Measurements from ENCODE around the gene CDYL. TPM values are rescaled to one million over a fixed set of nuclear protein-coding genes. Genes with fewer than 3 reads are reported as not detected.

Gene CDYL
- total RNA-seq, 4 donors from 2014 or later, result 42.2 to 70.6 (median 49.0) TPM

GRCh38 chr6:4890627-4891026, 114.4 kb downstream of the CDYL start:
- TF ChIP-seq EP300 (IDR thresholded peaks at IDR 0.05) (no peak), CTCF (IDR thresholded peaks at IDR 0.05) (no peak), POLR2A (IDR thresholded peaks at IDR 0.05) (no peak), POLR2AphosphoS5 (IDR thresholded peaks at IDR 0.05) (no peak)
- no peak for DNase-seq (ENCODE audit: low spot score in 2 of 2)
- no peak overlapping the region for H3K4me3 ChIP-seq
- H3K36me3 ChIP-seq, result peaks cover 30% of the 10 kb centered on the region
- peaks cover 6% of the 10 kb centered on the region for H3K4me1 ChIP-seq
- no peaks in the 10 kb centered on the region for H3K9me3 ChIP-seq
- 95% methylated on average over 11 of the region's 11 CpGs for WGBS
- H3K27me3 ChIP-seq, result no peaks in the 10 kb centered on the region
- H3K27ac ChIP-seq, result no peak overlapping the region

DNA sequence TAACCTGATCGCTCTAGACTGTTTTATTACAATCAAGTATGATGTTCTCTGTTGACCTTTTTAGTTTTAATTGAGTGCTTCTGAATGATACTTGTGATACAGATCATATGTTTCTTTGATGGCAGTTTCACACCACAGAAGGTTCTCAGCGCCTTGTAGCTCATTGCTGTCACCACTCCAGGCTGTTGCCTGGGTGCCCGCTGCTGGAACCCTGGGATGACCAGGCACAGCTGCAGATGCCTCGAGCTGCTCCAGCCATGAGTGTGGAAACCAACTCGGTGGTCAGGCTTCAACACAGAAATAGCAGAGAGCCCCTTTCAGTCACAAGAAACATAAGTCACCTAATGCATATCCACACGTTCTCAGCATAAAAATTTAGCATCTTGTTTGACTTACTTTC, 114.9 kb downstream of the CDYL start:
- Histone ChIP-seq H3K4me1 (peaks cover 6% of the 10 kb centered on the region), H3K4me3 (no peak overlapping the region), H3K27ac (no peak overlapping the region), H3K27me3 (no peaks in the 10 kb centered on the region), H3K36me3 (peaks cover 33% of the 10 kb centered on the region), H3K9me3 (no peaks in the 10 kb centered on the region)
- 94% methylated on average over 6 of the region's 6 CpGs for WGBS
- TF ChIP-seq POLR2A (IDR thresholded peaks at IDR 0.05), result no peak
- TF ChIP-seq CTCF (IDR thresholded peaks at IDR 0.05), result no peak
- no peak for TF ChIP-seq POLR2AphosphoS5 (IDR thresholded peaks at IDR 0.05)
- no peak for TF ChIP-seq EP300 (IDR thresholded peaks at IDR 0.05)
- DNase-seq (ENCODE audit: low spot score in 2 of 2), result no peak

DNA sequence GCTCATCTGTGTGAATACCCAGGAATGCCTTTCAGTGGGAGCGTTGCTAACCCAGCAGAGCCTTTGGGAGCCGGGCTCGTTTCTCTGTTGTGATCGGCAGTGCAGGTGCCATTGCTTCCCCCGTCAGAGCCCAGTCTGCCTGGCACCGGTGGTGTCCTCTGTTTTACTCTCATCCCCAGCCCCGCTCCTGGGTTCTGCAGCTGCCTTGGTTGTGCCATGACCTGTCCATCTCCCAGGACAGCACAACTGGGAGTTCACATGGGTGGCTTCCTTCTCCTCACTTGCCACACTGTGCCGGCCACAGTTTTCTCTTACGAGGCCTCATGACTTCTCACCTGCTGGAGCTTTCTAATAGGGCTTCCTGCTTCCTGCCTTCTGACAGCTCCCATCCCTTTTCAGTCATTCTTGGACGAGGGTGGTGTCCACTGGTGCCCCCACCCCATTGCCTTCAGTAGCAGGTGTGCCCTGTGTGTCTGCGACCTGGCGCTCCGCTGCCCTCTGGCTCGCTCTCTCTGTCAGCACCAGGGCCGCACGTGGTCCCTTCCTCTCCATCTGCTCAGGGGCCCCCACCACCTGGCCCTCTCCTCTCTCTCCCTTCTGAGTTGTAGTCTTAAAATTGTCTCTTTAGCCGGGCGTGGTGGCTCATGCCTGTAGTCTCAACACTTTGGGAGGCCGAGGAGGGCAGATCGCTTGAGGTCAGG, 116.7 kb downstream of the CDYL start:
- DNase-seq (ENCODE audit: low spot score in 2 of 2), result no peak
- Histone ChIP-seq H3K4me1 (peaks cover 6% of the 10 kb centered on the region), H3K27ac (no peak overlapping the region), H3K27me3 (no peaks in the 10 kb centered on the region), H3K4me3 (no peak overlapping the region), H3K36me3 (peaks cover 39% of the 10 kb centered on the region), H3K9me3 (no peaks in the 10 kb centered on the region)
- no peak for TF ChIP-seq POLR2AphosphoS5 (IDR thresholded peaks at IDR 0.05)
- no peak for TF ChIP-seq CTCF (IDR thresholded peaks at IDR 0.05)
- no peak for TF ChIP-seq POLR2A (IDR thresholded peaks at IDR 0.05)
- no peak for TF ChIP-seq EP300 (IDR thresholded peaks at IDR 0.05)
- 96% methylated on average over 20 of the region's 20 CpGs for WGBS

- TF ChIP-seq POLR2AphosphoS5 (IDR thresholded peaks at IDR 0.05), result no peak
- no peak for TF ChIP-seq CTCF (IDR thresholded peaks at IDR 0.05)
- H3K4me1 ChIP-seq, result peaks cover 6% of the 10 kb centered on the region
- H3K9me3 ChIP-seq, result no peaks in the 10 kb centered on the region
- peaks cover 47% of the 10 kb centered on the region for H3K36me3 ChIP-seq
- 97% methylated on average over 9 of the region's 9 CpGs for WGBS
- no peaks in the 10 kb centered on the region for H3K27me3 ChIP-seq
- no peak overlapping the region for H3K27ac ChIP-seq
- no peak for DNase-seq (ENCODE audit: low spot score in 2 of 2)
- no peak overlapping the region for H3K4me3 ChIP-seq
These were observed 117.8 kb downstream of the CDYL start for GRCh38 chr6:4894049-4894448.

DNA sequence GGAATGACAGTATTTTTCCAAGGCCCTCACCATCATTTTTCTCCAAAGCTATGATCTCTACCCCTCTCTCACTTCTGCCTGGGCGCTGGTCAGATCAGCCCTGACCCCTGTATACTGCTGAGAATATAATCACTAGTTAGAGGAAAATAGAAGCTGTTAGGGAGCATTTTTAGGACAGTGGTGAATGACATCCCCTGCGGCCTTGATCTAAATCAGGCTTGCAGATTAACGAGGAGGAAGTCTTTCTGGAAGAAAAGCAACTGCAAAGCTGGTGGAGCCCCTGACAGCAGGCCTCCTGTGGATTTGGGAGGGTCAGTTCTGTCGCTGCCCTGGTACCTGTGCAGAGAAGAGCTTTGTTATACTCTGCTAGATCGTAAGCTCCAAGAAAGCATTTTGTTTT, 119.8 kb downstream of the CDYL start:
- DNase-seq (ENCODE audit: low spot score in 2 of 2), result no peak
- WGBS, result 90% methylated on average over 5 of the region's 5 CpGs
- no peaks in the 10 kb centered on the region for H3K27me3 ChIP-seq
- TF ChIP-seq POLR2A (IDR thresholded peaks at IDR 0.05), result no peak
- TF ChIP-seq POLR2AphosphoS5 (IDR thresholded peaks at IDR 0.05), result no peak
- no peak for TF ChIP-seq EP300 (IDR thresholded peaks at IDR 0.05)
- no peak for TF ChIP-seq CTCF (IDR thresholded peaks at IDR 0.05)
- no peaks in the 10 kb centered on the region for H3K4me1 ChIP-seq
- H3K9me3 ChIP-seq, result no peaks in the 10 kb centered on the region
- H3K36me3 ChIP-seq, result peaks cover 55% of the 10 kb centered on the region
- H3K4me3 ChIP-seq, result no peak overlapping the region
- H3K27ac ChIP-seq, result no peak overlapping the region

Data from suprapubic skin (tissue), 4 donors.